ENCODE measurements around the gene DOK3. TPM values are rescaled to one million over a fixed set of nuclear protein-coding genes. Genes with fewer than 3 reads are reported as not detected.

The DOK3 gene
- total and polyA plus RNA-seq, 2 of the 13 experiments (the other 11 are each of a cell fraction or from before 2014, with no cell fraction given), result 1.4 to 1.5 TPM

DNA sequence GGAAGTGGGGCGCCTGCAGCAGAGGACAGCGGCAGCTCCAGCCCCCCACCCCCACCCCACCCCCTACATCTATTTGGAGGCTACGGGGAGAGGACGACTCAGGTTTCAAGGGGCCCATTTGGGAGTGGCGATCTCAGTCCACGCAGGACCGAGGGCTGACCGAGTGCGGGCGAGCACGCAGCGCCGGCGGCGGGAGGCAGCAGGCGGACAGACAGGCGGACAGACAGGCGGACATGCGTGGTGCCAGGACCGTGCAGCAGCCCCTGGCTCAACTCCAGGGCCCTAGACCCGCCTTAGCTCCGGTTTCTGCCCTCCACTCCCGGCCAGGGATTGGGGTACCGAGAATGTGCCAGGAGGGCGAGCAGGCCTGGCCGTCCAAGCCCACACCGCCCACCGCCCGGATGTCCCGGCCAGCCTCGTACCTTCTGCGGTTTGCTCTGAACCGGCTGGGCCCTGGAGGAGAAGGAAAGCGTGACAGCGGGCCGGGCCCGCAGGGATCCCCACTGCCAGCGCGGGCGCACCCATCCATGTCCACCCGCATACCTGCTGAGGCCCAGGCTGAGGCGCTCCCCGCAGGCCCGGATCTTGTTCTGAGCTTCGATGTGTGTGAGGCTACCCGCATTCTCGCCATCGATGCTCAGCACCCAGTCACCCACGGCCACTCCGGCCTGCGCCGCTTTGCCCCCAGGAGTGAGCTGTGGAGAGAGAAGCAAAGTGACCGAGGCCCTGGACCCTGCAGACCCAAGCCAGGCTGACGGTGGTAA is 17.5 kb downstream of the DOK3 start:
- Histone ChIP-seq H3K4me3 (replicated peaks in 1 of 3; ENCODE audit: insufficient read depth in 1 of 3, low read depth in 2 of 3, low read length in 3 of 3) (no peak overlapping the region), H3K9ac (ENCODE audit: insufficient read depth, low read depth, low read length) (no peak overlapping the region), H3K27me3 (ENCODE audit: control insufficient read depth in 1 of 2, insufficient read depth in 2 of 2, low read length in 2 of 2) (no peaks in the 10 kb centered on the region), H3K27ac (ENCODE audit: extremely low read length, insufficient read depth, low read length) (no peak overlapping the region), H3K79me2 (ENCODE audit: insufficient read depth, low read length) (no peaks in the 10 kb centered on the region), H3K4me1 (ENCODE audit: insufficient read depth, low read length) (peaks cover 28% of the 10 kb centered on the region), H3K9me3 (ENCODE audit: low read length) (no peaks in the 10 kb centered on the region), H3K36me3 (replicated peaks in 1 of 2; ENCODE audit: control insufficient read depth in 1 of 2, insufficient read depth in 2 of 2, low read length in 2 of 2) (peaks cover 14 to 17% of the 10 kb centered on the region in 2 experiments; a peak in 4 of 5 replicates), H2AFZ (ENCODE audit: low read length) (no peak overlapping the region), H4K20me1 (ENCODE audit: insufficient read depth, low read length) (peaks cover 15% of the 10 kb centered on the region; the same call in 1 of the 2 replicates), H3K4me2 (ENCODE audit: low read depth, low read length) (no peak overlapping the region)
- no peak for ATAC-seq
- intact Hi-C loops (cut with micrococcal nuclease; ENCODE audit: unreplicated experiment), result no loop called here
- 96% methylated on average over 35 of the region's 54 CpGs for WGBS (ENCODE audit: low lambda C conversion rate)
- ChIA-PET POLR2A (no interaction called here), CTCF (ENCODE audit: low intra/inter-chr PET ratio, low total read pairs) (interaction anchor here (1.3 to 3.0 kb wide), 4 partner anchors 9 to 108 kb away, joined by 3 to 37 read pairs (median 8); partner anchors contain the start of gene B4GALT7)
- TF ChIP-seq AGO2 (optimal IDR thresholded peaks at IDR 0.05; ENCODE audit: low read depth, low read length), result peak; percentile 66
- no peak for TF ChIP-seq SP4 (CRISPR knock-in tag; IDR thresholded peaks at IDR 0.05)
- TF ChIP-seq, protein P1, sequence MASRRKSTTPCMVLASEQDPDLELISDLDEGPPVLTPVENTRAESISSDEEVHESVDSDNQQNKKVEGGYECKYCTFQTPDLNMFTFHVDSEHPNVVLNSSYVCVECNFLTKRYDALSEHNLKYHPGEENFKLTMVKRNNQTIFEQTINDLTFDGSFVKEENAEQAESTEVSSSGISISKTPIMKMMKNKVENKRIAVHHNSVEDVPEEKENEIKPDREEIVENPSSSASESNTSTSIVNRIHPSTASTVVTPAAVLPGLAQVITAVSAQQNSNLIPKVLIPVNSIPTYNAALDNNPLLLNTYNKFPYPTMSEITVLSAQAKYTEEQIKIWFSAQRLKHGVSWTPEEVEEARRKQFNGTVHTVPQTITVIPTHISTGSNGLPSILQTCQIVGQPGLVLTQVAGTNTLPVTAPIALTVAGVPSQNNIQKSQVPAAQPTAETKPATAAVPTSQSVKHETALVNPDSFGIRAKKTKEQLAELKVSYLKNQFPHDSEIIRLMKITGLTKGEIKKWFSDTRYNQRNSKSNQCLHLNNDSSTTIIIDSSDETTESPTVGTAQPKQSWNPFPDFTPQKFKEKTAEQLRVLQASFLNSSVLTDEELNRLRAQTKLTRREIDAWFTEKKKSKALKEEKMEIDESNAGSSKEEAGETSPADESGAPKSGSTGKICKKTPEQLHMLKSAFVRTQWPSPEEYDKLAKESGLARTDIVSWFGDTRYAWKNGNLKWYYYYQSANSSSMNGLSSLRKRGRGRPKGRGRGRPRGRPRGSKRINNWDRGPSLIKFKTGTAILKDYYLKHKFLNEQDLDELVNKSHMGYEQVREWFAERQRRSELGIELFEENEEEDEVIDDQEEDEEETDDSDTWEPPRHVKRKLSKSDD (CRISPR knock-in tag; IDR thresholded peaks at IDR 0.05; ENCODE audit: low read depth), result 0 out of 2 replicates have a peak, but pooled peaks have one; percentile 1
- TF ChIP-seq HNRNPL (IDR thresholded peaks at IDR 0.05; ENCODE audit: low read depth, low read length), result peak; percentile 37; the same call in 1 of the 2 replicates
- TF ChIP-seq RBFOX2 (IDR thresholded peaks at IDR 0.05; ENCODE audit: low read depth, low read length), result peak; percentile 39; the same call in 1 of the 2 replicates
- no TSS peak for BruUV-seq (replicated peaks)
- FAIRE-seq, result no peak
- in situ Hi-C loops (cut with HindIII; ENCODE audit: extremely low pct_ligation_motif_present, low pct_unique_long_range_greater_than_20kb), result no loop called here
- DNase-seq (ENCODE audit: low spot score), result no peak
